SK-N-SH (cell line): ENCODE results near the gene RAB3C. TPM values are rescaled to one million over a fixed set of nuclear protein-coding genes. Genes with fewer than 3 reads are reported as not detected.

ENCODE experiments used
- CTCF ChIA-PET: fragments of 300-600, 350-600 bp; formaldehyde crosslinking; extraction: SDS; loops from one replicate; lab custom pipeline; 2021; lab: Yijun Ruan, JAX
- POLR2A ChIA-PET: fragments of 350-600 bp; sonication (Branson Sonifier 250); formaldehyde crosslinking; extraction: SDS; loops from one replicate; lab custom pipeline; 2020; ENCODE audit warnings: antibody characterized with exemption, inconsistent platforms; lab: Yijun Ruan, JAX
- DNase-seq: peaks from one replicate; pipeline ENCODE4 v3.0.0; 2012
- H2AFZ ChIP-seq: fragments of 200-600 bp; sonication (generic); 2 replicates; pipeline ENCODE4 v1.8.1; 2016; ENCODE audit warnings: antibody characterized with exemption, mild to moderate bottlenecking, low read depth
- H3F3A ChIP-seq: fragments of 200-600 bp; sonication (generic); replicated peaks from 2 replicates; pipeline ENCODE3; 2016; ENCODE audit warnings: antibody characterized with exemption, mild to moderate bottlenecking; ENCODE audit not compliant: insufficient read depth
- H3K27ac ChIP-seq, 2 experiments: fragments of 200-500 bp in 1 of 2; fragments of 200-600 bp in 1 of 2; sonication (Bioruptor generic) in 1 of 2; sonication (generic), shearing (Covaris generic) in 1 of 2; 2 replicates each; pipeline versions ENCODE4 v1.5.1 to v1.6.1; 2014 to 2016; ENCODE audit warnings: low read depth in 2 of 2, inconsistent platforms in 1 of 2, low read length in 1 of 2, mild to moderate bottlenecking in 1 of 2, mixed read lengths in 1 of 2
- H3K27me3 ChIP-seq: fragments of 200-600 bp; sonication (generic), shearing (Covaris generic); 2 replicates; pipeline ENCODE4 v1.6.1; 2016; ENCODE audit warnings: mixed run types; ENCODE audit not compliant: insufficient read depth
- H3K36me3 ChIP-seq, 2 experiments: fragments of 200-500 bp in 1 of 2; fragments of 200-600 bp in 1 of 2; sonication (Bioruptor generic) in 1 of 2; sonication (generic) in 1 of 2; replicated peaks in 1 of 2; 2 replicates each; pipeline versions ENCODE3 to v1.5.1; 2014 to 2016; ENCODE audit warnings: low read length in 1 of 2, mild to moderate bottlenecking in 1 of 2; ENCODE audit not compliant: insufficient read depth in 2 of 2, control insufficient read depth in 1 of 2
- H3K4me1 ChIP-seq, 2 experiments: fragments of 200-500 bp in 1 of 2; fragments of 200-600 bp in 1 of 2; sonication (Bioruptor generic) in 1 of 2; sonication (generic), shearing (Covaris generic) in 1 of 2; 2 replicates each; pipeline versions ENCODE4 v1.5.1 to v1.6.1; 2014 to 2016; ENCODE audit warnings: low read depth in 1 of 2, low read length in 1 of 2, mixed run types in 1 of 2; ENCODE audit not compliant: insufficient read depth in 2 of 2, control insufficient read depth in 1 of 2
- H3K4me2 ChIP-seq: fragments of 200-600 bp; sonication (generic), shearing (Covaris generic); 2 replicates; pipeline ENCODE4 v1.6.1; 2017; ENCODE audit warnings: mixed run types
- H3K4me3 ChIP-seq, 2 experiments: fragments of 200-500 bp in 1 of 2; fragments of 200-600 bp in 1 of 2; sonication (Bioruptor generic) in 1 of 2; sonication (generic), shearing (Covaris generic) in 1 of 2; 2 replicates each; pipeline versions ENCODE4 v1.5.1 to v1.8.1; 2014 to 2016; ENCODE audit warnings: low read depth in 2 of 2, inconsistent platforms in 1 of 2, low read length in 1 of 2, mild to moderate bottlenecking in 1 of 2, mixed read lengths in 1 of 2, moderate library complexity in 1 of 2
- H3K79me2 ChIP-seq: fragments of 200-600 bp; sonication (generic); 2 replicates; pipeline ENCODE4 v1.8.1; 2017; ENCODE audit warnings: mild to moderate bottlenecking; ENCODE audit not compliant: insufficient read depth
- H3K9ac ChIP-seq: fragments of 200-600 bp; sonication (generic); 2 replicates; pipeline ENCODE4 v1.6.1; 2017; ENCODE audit warnings: mixed run types
- H3K9me2 ChIP-seq: fragments of 200-600 bp; sonication (generic); 2 replicates; pipeline ENCODE4 v1.6.1; 2017; ENCODE audit warnings: mixed run types
- H3K9me3 ChIP-seq: fragments of 200-600 bp; sonication (generic); 2 replicates; pipeline ENCODE4 v1.6.1; 2017; ENCODE audit warnings: mixed run types, mild to moderate bottlenecking, moderate library complexity
- H4K20me1 ChIP-seq: fragments of 200-600 bp; sonication (generic); 2 replicates; pipeline ENCODE4 v1.6.1; 2017; ENCODE audit warnings: mild to moderate bottlenecking, mixed run types; ENCODE audit not compliant: insufficient read depth
- CHD2 ChIP-seq: fragments of 150-350 bp; IDR thresholded peaks from 2 replicates; pipeline ENCODE4 v1.6.1; 2018; ENCODE audit warnings: low read length; ENCODE audit not compliant: partially characterized antibody
- EZH2phosphoT487 ChIP-seq: fragments of 200-600 bp; sonication (generic); IDR thresholded peaks from 2 replicates; pipeline ENCODE4 v1.6.1; 2017; ENCODE audit warnings: low read depth, mixed run types, mild to moderate bottlenecking, antibody characterized with exemption, moderate library complexity, borderline replicate concordance
- FOSL2 ChIP-seq: IDR thresholded peaks from 2 replicates; pipeline ENCODE4 v1.4.0; 2012; ENCODE audit warnings: low read depth, mild to moderate bottlenecking, moderate library complexity, borderline replicate concordance
- FOXJ3 ChIP-seq: sonication (generic); formaldehyde crosslinking; IDR thresholded peaks from 2 replicates; pipeline ENCODE4 v1.5.1; 2020; ENCODE audit warnings: mild to moderate bottlenecking, missing genetic modification reagents
- GABPA ChIP-seq: IDR thresholded peaks from 2 replicates; pipeline ENCODE4 v1.4.0; 2012; ENCODE audit warnings: low read depth, mild to moderate bottlenecking
- MXI1 ChIP-seq: IDR thresholded peaks from 2 replicates; pipeline ENCODE4 v1.6.1; 2012; ENCODE audit warnings: mild to moderate bottlenecking, low read depth, low read length, improper control_type of control experiment
- NFIC ChIP-seq: IDR thresholded peaks from 2 replicates; pipeline ENCODE4 v1.4.0; 2012; ENCODE audit warnings: borderline replicate concordance
- SIN3A ChIP-seq: IDR thresholded peaks from 2 replicates; pipeline ENCODE4 v1.6.1; 2012; ENCODE audit warnings: low read depth, mild to moderate bottlenecking, low read length, moderate library complexity, borderline replicate concordance
- SMC3 ChIP-seq: IDR thresholded peaks from 2 replicates; pipeline ENCODE4 v1.6.1; 2012; ENCODE audit warnings: low read depth, low read length, improper control_type of control experiment
- whole genome bisulfite sequencing: methylation state at CpG from one replicate; pipeline ENCODE4 v1.1.6; 2017; ENCODE audit warnings: low lambda C conversion rate; 5-methylcytosine and 5-hydroxymethylcytosine counted together
- polyA plus RNA-seq, 3 experiments: library from polyadenylated mRNA; depleted of rRNA; stranded (reverse); fragments of >200 nt; gene quantifications; 2 replicates each; pipeline ENCODE4 v1.2.3, GENCODE V29; 2012
- TF ChIP-seq, protein P1 (sequence below): IDR thresholded peaks from 2 replicates; pipeline ENCODE4 v1.4.0; 2012; ENCODE audit warnings: low read depth, borderline replicate concordance
- TF ChIP-seq, protein P2 (sequence below): fragments of 200-600 bp; sonication (generic); IDR thresholded peaks from 2 replicates; pipeline ENCODE4 v1.6.1; 2017; ENCODE audit warnings: antibody characterized with exemption, mild to moderate bottlenecking, moderate library complexity
- TF ChIP-seq, protein P3 (sequence below): IDR thresholded peaks from 2 replicates; pipeline ENCODE4; 2012

Gene RAB3C
- polyA plus RNA-seq, 1 of the 3 experiments (the other 2 are of a cell fraction), result 0.03 TPM

DNA sequence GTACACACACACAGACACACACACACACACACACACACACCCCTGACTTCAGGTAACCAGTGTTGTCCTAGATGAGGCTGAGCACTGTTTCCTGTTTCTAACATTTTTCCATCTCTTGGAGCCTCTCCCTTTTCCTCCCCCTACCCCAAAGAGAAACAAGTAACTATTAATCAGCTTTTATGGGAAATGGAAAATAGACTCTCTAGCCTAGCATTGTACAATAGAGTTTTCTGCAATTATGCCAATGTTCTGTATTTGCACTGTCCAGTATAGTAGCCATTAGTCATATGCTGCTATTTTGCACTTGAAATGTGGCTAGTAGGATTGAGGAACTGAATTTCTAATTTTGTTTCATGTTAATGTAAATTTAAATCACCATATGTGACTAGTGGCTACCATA is 33.1 kb downstream of the RAB3C start:
- ChIA-PET CTCF (no interaction called here), POLR2A (no interaction called here)
- TF ChIP-seq NFIC (no peak), FOXJ3 (CRISPR knock-in tag) (no peak), GABPA (no peak), EZH2phosphoT487 (no peak)
- TF ChIP-seq, protein P1, sequence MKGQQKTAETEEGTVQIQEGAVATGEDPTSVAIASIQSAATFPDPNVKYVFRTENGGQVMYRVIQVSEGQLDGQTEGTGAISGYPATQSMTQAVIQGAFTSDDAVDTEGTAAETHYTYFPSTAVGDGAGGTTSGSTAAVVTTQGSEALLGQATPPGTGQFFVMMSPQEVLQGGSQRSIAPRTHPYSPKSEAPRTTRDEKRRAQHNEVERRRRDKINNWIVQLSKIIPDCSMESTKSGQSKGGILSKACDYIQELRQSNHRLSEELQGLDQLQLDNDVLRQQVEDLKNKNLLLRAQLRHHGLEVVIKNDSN, result no peak
- TF ChIP-seq, protein P2, sequence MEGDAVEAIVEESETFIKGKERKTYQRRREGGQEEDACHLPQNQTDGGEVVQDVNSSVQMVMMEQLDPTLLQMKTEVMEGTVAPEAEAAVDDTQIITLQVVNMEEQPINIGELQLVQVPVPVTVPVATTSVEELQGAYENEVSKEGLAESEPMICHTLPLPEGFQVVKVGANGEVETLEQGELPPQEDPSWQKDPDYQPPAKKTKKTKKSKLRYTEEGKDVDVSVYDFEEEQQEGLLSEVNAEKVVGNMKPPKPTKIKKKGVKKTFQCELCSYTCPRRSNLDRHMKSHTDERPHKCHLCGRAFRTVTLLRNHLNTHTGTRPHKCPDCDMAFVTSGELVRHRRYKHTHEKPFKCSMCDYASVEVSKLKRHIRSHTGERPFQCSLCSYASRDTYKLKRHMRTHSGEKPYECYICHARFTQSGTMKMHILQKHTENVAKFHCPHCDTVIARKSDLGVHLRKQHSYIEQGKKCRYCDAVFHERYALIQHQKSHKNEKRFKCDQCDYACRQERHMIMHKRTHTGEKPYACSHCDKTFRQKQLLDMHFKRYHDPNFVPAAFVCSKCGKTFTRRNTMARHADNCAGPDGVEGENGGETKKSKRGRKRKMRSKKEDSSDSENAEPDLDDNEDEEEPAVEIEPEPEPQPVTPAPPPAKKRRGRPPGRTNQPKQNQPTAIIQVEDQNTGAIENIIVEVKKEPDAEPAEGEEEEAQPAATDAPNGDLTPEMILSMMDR, result no peak
- Histone ChIP-seq H3K4me3 (no peak overlapping the region), H3K4me1 (no peaks in the 10 kb centered on the region), H3K36me3 (no peaks in the 10 kb centered on the region), H3K9ac (no peak overlapping the region), H3K9me3 (no peaks in the 10 kb centered on the region), H3K27ac (no peak overlapping the region), H3K79me2 (no peaks in the 10 kb centered on the region), H2AFZ (no peak overlapping the region), H3K9me2 (no peaks in the 10 kb centered on the region), H4K20me1 (no peaks in the 10 kb centered on the region), H3K4me2 (no peak overlapping the region), H3F3A (no peaks in the 10 kb centered on the region), H3K27me3 (no peaks in the 10 kb centered on the region)
- DNase-seq, result no peak

DNA sequence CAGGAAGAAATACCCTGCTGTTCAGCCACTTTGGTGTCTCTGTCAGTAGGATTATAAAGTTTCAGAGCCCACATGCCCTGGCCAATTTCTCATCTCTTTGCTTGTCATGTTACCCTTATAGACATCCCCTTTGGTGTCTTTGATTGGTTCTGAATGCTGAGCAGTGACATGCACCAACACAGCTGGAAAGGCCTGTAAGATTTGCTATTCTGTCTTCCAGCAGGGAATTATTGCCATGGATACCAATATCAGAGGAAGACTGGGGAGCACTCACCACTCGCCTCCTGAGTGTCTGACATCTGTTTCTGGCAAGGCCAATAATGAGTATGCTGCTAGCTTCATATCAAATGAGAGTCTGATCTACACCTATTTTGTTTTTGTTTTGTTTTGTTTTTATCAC is 34.4 kb downstream of the RAB3C start:
- WGBS, result 42% methylated on average over 1 of the region's 1 CpG
- no peaks in the 10 kb centered on the region for H3K9me2 ChIP-seq
- TF ChIP-seq SMC3, result no peak
- no peak for TF ChIP-seq CHD2
- TF ChIP-seq MXI1, result no peak
- no peak for TF ChIP-seq SIN3A
- no peak for TF ChIP-seq GABPA
- no peak for TF ChIP-seq FOSL2
- TF ChIP-seq EZH2phosphoT487, result no peak
- TF ChIP-seq, protein P3, sequence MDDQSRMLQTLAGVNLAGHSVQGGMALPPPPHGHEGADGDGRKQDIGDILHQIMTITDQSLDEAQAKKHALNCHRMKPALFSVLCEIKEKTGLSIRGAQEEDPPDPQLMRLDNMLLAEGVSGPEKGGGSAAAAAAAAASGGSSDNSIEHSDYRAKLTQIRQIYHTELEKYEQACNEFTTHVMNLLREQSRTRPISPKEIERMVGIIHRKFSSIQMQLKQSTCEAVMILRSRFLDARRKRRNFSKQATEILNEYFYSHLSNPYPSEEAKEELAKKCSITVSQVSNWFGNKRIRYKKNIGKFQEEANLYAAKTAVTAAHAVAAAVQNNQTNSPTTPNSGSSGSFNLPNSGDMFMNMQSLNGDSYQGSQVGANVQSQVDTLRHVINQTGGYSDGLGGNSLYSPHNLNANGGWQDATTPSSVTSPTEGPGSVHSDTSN, result no peak
- TF ChIP-seq, all 33 proteins: peak for 0
- H2AFZ ChIP-seq, result no peak overlapping the region
- no peak overlapping the region for H3K27ac ChIP-seq
- H3K36me3 ChIP-seq, result no peaks in the 10 kb centered on the region
- H3K4me1 ChIP-seq, result no peaks in the 10 kb centered on the region
- H3K9me3 ChIP-seq, result no peaks in the 10 kb centered on the region
- no peaks in the 10 kb centered on the region for H4K20me1 ChIP-seq
- POLR2A ChIA-PET, result no interaction called here
- no peak for DNase-seq
- no peak overlapping the region for H3K4me3 ChIP-seq
- no peak overlapping the region for H3K4me2 ChIP-seq
- no peaks in the 10 kb centered on the region for H3K79me2 ChIP-seq
- no peak overlapping the region for H3K9ac ChIP-seq
- no peaks in the 10 kb centered on the region for H3K27me3 ChIP-seq
- no peaks in the 10 kb centered on the region for H3F3A ChIP-seq
- CTCF ChIA-PET, result interaction anchor here (1.0 kb wide), 1 partner anchor 10 kb away, joined by 4 read pairs; no protein-coding TSS in a partner anchor
